GM18951 (cell line): ENCODE measurements around the gene MRAS.

ENCODE experiments used
- POLR2A ChIP-seq: IDR thresholded peaks from 4 replicates; pipeline ENCODE4 v1.6.1; 2011; ENCODE audit warnings: mild to moderate bottlenecking; ENCODE audit not compliant: insufficient read length, insufficient read depth; ENCODE audit errors: extremely low read depth
- in situ Hi-C: fragments of 300-500 bp; cut with MboI; formaldehyde crosslinking; loops from one replicate; pipeline ENCODE4 v1.12.0; 2022; ENCODE audit warnings: low sequenced_read_pairs, mixed read lengths, inconsistent platforms; ENCODE audit not compliant: unreplicated experiment

Gene MRAS

DNA sequence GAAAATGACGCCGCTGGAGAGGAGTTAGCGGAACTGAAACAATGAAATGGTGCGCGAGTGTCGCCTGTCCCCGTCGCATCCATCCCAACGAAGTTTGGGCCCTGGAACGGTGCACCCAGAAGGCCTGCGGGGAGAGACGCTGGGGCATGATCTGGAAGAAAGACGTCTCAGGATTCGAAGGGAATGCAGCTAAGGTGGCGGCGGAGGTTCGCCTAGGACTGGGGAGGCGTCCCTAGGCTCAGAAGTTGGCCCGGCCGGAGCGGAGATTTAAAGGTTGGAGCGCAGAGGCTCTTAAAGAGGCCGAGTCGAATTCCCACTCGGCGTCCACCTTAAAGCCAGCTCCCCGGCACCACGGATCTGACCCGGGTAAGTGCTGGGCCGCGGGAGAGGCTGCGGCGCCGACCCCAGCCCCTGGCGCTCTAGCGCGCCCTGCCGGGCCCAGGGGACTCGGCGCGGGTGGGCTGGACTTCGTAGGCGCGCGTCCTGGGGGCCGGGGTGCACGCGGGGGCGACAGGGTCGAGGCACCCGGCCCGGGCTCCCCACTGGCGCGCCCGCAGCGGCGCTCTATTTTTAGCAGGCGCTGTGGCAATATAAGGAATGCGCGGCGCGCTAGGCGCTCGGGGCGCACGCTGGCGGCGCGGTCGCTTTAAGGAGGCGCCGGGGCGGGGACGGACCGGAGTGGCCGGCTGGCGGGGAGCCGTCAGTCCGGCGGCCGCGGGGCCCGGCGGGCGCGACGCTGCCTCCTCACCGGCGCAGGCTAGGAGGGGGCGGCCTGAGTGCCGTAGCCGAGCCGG, at the start of gene MRAS:
Gene MRAS (plus strand): TSS at position 620 of the 794 bp plus-strand sequence. CDS start 24,305 bp downstream, outside the sequence.
- no peak for TF ChIP-seq POLR2A
- in situ Hi-C loops = no loop called here

DNA sequence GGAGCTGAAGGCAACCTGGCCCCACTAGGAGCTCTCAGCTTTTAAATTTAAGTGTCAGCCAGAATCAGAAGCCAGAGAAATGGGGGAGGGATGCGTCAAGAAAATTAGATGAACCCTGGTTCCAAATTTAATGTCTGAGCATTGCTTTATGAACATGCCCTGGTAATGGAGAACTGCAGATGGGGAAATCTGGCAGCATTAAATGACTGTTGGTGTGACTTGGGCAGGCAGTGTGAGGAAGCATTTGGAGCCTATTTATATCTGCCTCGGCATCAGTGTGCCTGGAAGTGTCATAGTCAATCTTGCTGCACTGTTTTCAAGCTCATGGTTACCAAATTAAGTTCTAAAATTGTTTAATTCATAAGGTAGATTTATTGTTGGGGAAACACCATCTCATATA, 47.7 kb upstream of the MRAS start:
- TF ChIP-seq POLR2A = no peak
- in situ Hi-C loops = no loop called here

DNA sequence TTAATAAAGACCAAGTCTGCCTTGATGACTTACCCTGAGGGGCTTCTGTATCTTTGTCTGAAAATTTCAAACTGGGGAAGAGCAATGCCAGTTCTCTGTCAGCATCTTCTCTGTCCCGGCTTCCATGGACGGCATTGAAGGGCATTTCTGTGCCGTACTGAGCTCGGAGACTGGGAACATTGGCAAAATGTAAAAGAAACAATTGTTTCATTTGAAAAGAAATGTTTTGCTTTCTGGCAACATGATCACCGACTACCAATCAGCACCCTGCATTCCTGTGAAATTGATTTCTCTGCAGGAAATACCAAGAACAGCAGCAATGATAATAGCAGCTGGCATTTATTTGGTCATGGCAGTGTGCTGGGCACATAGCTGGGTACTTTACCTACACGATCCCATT, 44.9 kb upstream of the MRAS start:
- no peak for TF ChIP-seq POLR2A
- in situ Hi-C loops = no loop called here

DNA sequence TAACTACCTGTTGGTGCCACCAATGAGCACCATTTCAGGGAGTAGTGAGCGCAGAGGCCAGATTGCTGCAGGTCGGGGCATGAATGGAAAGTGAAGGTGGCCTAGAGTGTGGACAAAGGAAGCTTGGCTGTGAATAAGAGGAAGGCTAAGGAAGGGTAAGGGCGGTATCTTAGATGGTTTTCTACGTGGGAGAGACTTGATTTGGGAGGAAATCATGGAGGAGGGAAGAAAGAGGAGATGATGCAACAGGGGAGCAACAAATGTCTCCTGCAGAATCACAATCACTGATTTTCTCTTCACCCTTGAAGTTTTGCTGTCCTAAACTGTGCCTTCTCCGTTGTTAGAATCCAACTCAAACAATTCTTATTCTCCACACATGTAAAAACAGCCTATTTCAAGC, 40.5 kb upstream of the MRAS start:
- in situ Hi-C loops = no loop called here
- TF ChIP-seq POLR2A = no peak

DNA sequence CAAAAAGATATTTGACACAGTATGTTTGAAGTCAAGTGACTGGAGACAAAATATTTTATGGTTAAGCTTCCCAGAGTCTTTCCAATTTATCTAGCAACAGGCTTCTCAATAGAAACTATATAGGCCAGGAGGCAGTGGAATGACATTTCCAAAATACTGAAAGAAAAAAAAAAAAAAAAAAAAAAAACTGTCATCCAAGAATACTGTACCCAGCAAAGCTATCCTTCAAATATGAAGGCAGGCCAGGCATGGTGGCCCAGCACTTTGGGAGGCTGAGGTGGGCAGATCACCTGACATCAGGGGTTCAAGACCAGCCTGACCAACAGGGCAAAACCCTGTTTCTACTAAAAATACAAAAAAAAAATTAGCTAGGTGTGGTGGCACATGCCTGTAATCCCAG, 39.6 kb upstream of the MRAS start:
- in situ Hi-C loops = no loop called here
- TF ChIP-seq POLR2A = no peak

DNA sequence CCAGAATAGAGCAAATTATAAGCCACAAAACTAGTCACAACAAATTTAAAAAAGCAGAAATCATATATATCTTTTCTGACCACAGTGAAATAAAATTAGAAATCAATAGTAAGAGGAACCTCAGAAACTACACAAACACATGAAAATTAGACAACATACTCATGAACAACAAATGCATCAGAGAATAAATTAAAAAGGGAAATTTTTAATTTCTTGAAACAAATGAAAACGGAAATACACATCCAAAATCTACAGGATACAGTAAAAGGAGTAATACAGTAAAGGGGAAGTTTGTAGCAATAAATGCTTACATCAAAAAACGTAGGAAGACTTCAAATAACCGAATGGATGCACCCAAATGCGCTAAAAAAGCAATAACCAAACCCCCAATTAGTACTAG, 37.9 kb upstream of the MRAS start:
- in situ Hi-C loops = no loop called here
- TF ChIP-seq POLR2A = no peak

DNA sequence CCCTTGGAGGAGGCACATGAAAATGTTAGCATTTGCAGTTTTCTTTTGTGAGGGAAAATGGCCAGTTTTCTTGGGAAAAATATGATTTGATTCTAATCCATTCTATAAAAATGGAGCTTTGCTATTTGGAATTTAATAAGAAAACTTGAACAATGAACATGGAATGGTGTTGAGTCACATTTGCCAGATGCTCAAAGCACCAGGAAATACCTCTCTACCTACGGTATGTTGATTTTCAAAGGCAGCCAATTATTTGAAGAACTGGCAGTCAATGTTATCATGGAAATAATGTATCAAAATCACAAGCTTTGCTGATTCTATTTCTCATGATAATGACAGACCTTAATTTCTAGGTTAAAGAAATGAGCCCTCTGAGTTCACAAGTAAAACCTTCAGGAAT, 33.6 kb upstream of the MRAS start:
- in situ Hi-C loops = no loop called here
- TF ChIP-seq POLR2A = no peak

DNA sequence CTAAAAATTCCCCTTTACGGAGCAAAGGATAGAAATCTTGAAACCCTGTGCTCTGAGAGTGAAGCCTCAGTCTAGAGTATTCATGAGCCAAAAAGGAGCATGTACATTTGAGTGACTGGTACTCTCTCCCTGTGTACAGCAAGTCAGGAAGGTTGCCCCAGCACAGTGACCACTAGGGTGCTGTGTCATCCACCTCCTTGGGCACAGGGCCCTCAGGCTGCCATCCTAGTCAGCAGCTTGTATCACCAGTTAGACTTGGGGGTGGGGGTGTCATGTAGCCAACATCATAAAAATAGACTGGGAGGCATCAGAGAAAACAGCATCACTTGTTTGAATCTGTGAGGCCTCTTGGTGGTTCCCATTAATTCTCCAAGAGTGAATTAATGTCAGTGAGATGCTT, 30.7 kb upstream of the MRAS start:
- TF ChIP-seq POLR2A = no peak
- in situ Hi-C loops = no loop called here

DNA sequence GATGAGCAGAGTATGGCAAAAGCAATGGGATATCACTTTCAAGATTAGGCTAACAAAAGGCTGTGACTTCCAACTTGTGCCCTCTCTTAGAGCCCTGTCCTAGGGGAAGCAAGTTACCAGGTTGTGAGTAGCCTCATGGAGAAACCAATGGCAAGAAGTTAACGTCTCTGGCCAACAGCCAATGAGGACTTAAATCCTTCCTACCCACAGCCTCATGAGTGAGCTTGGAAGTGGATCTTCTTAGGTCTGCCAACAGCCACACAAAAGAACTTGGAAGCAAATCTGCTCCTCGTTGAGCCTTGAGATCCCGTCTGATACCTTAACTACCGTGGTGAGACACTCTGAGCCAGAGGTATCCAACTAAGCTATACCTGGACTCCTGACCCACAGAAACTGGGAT, 24.4 kb upstream of the MRAS start:
- TF ChIP-seq POLR2A = no peak
- in situ Hi-C loops = no loop called here

DNA sequence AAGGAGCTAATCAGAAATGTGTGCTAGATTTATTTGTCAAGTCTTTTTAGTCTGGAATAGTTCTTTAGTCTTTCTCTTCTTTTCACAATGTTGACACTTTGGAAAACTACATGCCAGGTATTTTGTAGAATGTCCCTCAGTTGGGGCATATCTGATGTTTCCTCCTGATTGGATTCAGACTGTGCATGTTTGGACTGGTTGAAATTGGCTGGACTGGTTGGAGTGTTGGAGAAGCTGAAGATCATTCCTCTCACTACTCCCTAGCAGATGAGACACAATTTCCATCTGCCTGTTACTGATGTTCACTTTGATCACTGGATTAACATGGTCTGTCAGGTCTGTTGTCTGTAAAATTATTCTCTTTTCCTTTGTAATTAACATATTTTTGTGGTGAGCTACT, 22.4 kb upstream of the MRAS start:
- no peak for TF ChIP-seq POLR2A
- in situ Hi-C loops = no loop called here

DNA sequence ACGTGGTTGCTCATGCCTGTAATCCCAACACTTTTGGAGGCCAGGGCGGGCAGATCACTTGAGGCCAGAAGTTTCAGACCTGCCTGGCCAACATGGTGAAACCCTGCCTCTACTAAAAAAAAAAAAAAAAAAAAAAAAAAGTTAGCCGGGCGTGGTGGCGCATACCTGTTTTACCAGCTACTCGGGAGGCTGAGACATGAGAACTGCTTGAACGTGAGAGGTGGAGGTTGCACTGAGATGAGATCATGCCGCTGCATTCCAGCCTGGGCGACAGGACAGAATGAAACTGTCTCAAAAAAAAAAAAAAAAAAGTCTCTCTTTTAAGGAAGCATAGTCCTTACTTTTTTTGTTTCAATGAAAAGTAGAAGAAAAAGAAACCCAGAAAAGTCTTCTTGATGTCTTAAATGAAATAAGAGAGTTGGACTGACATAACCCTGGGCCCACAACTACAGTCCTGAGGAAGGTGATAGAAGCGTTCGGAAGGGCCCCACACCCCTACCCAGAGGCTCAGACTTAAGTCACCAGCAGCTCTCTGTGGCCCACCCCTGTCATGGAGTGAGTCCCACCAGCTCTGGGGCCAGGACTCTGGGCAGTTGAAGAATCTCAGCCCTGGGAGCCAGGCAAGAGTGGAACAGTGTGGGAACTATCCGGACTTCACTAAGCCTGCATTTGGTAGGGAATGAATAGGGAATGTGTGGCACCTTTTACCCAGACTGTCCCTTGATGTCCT, 21.3 kb upstream of the MRAS start:
- in situ Hi-C loops = no loop called here
- TF ChIP-seq POLR2A = no peak

DNA sequence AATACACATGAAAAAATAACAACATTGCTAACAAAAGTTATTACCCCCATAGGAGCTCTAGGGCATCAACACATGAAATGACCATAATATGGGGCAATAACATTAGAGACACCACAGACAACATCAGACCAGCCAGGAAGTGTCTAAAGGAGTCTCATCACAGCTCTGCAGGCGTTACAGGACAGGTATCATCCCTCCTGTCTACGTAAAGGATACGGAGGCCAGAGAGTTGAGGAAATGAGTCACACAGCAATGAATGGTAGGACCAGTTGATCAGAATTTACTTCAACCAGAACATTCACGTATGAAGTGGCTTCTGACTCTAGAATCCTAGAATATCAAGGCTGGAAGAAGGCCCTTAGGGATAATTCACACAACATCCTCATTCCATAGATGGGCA, 20.5 kb upstream of the MRAS start:
- in situ Hi-C loops = no loop called here
- TF ChIP-seq POLR2A = no peak

DNA sequence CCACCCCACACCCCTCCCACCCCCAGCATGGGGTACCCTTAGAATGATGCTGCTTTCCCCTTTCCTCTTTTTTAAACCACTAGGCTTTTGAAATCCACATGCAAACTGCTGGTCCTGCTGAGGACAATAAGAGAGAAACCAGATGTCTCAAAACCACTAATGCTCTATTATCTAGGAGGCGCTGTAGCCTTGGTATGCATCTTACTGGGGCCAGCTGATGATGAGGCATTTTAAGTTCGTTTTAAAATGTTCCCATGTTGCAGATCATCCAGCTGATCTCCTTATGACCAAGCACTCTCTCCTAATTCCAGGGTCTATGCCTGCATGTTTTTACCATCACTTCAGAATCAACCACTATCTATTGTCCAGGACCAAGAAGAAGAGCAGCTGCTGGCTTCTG, 20.0 kb upstream of the MRAS start:
- in situ Hi-C loops = no loop called here
- TF ChIP-seq POLR2A = no peak

DNA sequence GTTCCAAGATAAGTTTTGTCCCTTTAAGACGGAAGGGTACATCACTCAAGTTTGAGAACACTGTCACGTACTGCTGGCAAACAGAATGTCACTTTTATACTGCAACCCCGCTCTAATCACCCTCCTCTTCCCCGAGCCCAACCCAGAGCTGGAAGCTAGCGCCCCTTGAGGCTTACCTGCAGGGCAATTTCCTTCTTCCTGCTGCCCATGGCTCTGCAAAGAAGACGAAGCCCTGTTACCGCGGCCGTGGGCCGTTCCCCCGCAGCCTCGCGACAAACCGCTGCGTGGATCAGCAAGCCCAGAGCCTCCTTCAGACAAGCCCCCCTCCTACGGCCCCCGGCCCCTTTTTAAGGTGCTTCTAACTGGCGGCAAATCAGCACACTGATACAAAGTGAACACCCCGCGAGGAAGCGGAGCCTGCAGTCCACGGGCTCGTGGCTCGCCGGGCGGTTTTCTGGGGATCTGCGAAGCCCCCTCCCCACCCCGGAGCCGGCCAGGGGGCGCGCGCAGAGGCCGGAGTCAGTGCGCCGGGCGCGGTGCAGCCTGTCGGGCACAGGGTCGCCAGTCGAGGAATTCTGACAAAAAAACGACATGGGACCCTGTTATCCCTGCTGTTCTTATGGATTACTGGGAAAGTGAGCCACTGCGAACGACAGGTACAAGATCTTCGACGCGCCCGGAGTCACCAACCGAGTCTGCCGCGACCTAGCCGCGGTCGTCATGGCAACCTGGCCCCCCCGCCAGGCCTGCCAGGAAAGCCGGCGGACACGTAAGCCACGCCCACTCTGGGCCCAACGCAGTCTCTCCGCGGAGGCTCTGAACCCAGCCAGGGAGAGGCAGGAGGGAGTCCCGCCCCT, 19.0 kb upstream of the MRAS start, which contains the start of gene NME9:
Gene NME9 (minus strand): TSS at position 725 of the 857 bp plus-strand sequence. CDS start 516 bp downstream, at position 209.
- TF ChIP-seq POLR2A = no peak
- in situ Hi-C loops = no loop called here

DNA sequence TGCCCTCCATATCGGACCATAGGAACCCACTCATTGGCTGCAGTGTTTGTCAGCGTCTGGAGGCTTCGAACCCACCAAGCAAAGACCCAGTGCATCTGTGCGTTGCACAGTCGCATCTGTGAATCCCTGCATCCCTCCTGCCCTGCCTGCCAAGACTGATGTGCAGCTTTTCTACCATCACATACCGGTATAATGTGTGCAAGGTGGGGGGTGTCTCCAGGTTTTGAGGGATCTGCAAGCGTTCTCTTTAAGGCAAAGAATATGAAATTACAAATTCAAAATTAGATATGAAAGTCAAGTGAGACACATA, 18.4 kb upstream of the MRAS start:
- TF ChIP-seq POLR2A = no peak
- in situ Hi-C loops = no loop called here
